Activated CD4-positive, alpha-beta T cell treated with anti-CD3 and anti-CD28 coated beads for 48 hours (primary cell): ENCODE data around the gene PDS5B.

Source experiments
- DNase-seq: peaks from one replicate; pipeline ENCODE4 v3.0.0-alpha.2; 2020

PDS5B gene

GRCh38 chr13:32733690-32734089 lies 147.4 kb downstream of the PDS5B start:
- DNase-seq, result no peak

GRCh38 chr13:32734511-32734910 lies 148.3 kb downstream of the PDS5B start:
- peak; percentile 40 for DNase-seq

DNA sequence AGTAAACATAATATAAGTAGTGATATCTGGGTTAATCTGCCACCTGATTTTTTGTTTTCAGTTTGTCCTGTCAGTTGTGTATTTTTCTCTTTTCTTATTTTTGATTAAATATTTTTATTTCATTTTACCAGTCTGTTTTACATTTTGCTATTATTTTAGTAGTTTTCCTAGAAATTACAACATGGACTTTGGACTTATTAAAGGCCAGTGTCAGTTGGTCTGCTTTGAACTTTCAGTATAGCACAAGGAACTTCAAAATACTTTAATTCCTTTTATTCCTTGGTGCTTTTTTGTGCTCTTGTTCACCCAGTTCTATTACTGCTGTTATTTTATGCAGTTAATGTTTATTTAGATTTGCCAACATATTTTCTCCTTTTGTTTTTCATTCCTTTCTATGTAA lies 149.6 kb downstream of the PDS5B start:
- no peak for DNase-seq

DNA sequence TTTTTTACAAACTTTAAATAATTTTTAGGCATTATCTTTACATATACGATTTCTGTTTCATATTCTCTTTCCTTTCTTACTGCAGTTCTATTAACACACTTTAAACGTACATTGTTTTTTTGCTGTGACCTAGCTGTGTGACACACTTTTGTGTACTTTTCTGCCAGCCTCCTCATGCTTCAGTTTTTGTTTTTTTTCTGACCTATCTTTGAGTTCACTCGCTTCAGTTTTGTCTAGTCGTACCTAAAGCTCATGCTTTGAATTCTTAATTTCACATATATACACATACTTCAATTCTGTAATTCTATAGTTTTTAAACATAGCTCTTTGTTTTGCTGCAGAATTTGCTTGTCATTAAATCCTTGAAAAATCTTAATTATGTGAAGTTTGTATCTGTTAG lies 150.4 kb downstream of the PDS5B start:
- no peak for DNase-seq

DNA sequence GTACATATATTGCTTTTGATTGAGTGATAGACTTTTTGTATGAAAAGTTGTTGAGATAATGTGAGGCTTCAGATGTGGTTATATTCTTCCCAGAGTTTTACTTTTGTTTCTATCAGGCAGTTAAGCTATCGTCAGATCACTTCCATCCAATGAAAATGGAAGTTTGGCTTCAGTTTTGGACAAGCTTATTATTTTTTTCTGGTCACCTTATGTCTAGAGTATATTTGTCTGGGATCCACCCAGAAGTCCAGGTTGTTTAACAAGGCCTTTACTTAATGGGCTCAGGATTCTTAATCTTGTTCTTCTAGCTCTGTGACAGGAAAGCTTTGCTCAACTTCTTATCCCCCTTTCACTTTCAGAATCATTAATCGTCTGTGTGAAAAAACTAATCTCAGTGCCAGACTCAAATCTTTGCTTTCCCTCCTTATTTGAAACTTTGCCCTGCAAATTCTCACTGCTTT lies 150.9 kb downstream of the PDS5B start:
- no peak for DNase-seq

DNA sequence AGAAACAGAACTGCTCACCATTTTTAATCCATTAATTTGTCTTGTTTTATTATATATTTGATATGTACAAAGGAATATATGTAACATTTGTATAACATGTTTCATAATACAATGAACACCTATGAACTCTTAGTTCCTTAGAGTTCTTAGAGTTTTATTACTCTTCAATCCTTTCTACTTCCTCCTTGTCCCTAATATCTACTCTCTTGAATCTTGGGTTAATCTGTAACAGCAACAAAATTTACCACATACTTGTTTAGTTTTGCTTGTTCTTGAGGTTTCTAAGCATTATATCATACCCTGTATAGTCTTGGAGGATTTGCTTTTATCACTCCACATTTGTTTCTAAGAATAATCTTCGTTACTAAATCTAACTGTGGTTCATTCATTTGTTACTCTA lies 151.4 kb downstream of the PDS5B start:
- DNase-seq, result no peak

DNA sequence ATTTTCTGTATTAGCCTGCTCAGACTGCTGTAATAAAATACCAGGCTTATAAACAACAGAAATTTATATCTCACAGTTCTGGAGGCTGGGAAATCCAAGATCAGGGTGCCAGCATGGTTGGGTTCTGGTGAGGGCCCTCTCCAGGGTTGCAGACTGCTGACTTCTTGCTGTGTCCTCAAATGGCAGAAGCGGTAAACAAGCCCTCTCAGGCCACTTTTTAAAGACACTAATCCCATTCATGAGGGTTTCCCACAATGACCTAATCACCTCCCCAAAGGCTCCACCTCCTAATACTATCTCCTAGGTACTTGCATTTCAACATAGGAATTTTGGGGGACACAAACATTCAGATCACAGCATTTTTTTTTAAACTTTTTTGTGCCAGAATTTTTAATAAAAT lies 159.3 kb downstream of the PDS5B start:
- DNase-seq, result no peak

DNA sequence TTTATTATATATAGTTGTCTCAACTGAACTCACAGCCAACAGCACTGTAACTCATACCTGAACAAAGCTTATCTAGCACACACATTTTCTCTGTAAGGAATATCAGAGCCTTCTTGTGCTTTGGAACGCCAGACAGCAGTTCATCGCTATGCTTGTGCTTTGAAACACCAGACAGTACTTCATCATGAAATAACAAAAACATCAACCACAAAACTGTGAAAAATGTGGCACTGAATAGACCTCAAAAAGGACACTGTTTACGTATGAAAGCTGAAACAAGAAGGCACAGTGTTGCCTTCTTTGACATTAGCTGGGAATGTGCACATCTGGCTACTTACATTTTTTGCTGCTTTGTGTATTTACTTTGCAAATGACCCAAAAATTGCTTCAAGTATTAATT lies 160.2 kb downstream of the PDS5B start:
- no peak for DNase-seq

DNA sequence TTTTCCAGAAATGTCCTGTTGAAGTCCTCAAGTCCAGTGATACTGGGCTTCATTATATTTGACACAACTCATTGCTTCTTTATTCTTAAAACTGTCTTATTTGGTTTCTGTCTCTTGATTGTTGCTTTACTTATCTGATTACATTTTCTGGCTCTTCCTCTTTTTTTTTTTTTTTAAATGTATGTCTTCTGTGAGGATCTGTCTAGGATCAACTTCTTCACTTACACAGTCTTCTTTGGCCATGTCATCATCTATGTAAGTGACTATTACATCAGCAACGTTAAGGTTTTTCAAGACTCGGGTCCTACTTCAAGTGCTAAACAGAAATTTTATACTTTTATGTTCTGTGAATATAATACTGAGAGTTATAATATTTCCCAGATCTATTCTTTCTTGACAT lies 162.1 kb downstream of the PDS5B start:
- no peak for DNase-seq

DNA sequence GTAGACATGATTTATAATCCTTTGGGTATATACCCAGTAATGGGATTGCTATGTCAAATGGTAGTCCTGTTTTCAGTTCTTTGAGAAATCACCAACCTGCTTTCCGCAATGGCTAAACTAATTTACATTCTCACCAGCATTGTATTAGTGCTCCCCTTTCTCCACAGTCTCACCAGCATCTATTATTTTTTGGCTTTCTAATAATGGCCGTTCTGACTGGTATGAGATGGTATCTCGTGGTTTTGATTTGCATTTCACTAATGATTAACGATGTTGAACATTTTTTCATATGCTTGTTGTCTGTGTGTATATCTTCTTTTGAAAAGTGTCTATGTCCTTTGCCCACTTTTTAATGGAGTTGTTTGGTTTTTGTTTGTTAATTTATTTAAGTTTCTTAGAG lies 165.1 kb downstream of the PDS5B start:
- DNase-seq, result no peak

DNA sequence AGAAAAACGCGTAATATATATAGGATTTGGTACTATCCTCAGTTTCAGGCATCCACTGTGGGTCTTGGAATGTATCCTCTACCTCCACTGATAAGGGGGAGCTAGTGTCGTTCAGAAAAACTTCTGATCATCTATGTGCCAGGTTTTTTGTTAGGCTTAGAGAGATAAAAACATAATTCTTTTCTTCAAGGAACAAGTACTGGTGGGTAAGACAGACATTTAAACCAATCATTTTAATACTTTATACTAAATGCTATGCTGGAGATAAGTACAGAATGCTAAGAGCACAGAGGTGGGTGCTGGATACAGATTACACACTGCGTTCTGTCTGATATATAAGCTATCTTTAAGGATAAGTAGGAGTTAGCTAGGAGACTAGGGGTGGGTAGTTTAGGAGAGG lies 166.1 kb downstream of the PDS5B start:
- no peak for DNase-seq

DNA sequence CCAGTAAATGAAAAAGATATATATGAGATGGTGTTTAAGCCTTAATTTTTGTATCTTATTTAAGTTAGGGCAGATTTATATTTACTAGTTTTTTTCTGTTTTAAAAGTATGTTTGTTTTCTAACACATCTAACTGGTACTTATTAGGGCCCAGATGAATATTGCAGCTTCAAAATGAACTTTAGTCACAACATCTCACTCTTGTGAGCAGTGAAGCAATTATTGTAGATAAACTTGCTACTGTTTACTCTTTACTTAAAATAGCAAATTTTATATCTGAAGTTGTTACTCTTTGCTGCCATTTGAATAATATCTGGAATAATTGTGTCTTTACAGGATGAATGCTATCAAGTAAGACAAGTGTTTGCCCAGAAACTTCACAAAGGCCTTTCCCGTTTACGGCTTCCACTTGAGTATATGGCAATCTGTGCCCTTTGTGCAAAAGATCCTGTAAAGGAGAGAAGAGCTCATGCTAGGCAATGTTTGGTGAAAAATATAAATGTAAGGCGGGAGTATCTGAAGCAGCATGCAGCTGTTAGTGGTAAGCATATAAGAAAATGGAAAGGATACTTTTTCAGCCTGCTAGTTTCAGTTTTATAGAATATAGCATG lies 166.8 kb downstream of the PDS5B start:
- DNase-seq, result no peak

DNA sequence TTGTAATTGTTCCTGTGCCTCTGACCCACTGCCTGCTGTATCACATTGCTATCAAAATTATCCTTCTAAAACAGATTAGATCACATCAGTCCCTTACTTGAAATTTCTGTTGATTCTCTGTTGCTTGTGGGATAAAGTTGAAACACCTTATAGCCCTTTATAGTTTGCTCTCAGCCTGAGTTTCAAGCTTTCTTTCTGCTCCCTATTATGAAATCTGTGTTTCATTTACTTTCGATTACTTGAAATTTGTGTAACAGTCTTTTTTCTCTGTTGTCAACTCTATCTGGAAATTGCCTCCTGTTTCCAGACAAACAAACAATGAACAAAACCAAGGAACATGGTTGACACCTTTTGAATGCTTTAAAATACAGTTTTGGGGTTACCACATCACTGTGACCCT lies 167.9 kb downstream of the PDS5B start:
- no peak for DNase-seq

DNA sequence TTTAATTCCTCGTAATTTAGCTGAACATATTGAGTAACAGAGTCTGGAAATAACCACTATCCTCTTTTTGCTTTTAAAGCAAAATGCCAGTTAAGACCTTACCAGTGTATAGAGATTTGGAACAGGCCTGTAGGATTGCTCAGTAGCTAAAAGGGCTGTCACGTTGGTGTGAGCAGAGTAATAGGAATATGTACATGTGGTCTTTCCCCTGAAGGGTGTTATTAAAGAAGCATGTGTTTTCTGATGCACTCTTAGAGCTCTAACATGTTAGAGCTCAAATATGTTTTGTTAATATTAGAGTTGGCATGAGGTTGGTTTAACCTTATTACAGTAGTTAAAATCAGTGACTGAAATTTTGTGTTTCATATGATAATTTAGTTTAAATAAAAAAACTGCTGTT lies 172.9 kb downstream of the PDS5B start:
- no peak for DNase-seq

DNA sequence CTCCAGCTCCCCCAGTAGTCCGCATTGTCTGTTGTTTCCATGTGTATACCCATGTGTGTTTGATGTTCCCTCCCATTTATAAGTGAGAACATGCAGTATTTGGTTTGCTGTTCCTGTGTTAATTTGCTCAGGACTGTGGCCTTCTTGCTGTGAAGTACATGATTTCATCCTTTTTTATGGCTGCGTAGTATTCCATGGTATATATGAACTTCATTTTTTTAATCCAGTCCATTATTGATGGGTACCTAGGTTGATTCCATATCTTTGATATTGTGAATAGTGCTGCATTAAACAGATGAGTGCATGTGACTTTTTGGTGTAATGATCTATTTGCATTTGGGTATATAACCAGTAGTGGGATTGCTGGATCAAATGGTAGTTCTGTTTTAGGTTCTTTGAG lies 175.2 kb downstream of the PDS5B start:
- DNase-seq, result no peak

DNA sequence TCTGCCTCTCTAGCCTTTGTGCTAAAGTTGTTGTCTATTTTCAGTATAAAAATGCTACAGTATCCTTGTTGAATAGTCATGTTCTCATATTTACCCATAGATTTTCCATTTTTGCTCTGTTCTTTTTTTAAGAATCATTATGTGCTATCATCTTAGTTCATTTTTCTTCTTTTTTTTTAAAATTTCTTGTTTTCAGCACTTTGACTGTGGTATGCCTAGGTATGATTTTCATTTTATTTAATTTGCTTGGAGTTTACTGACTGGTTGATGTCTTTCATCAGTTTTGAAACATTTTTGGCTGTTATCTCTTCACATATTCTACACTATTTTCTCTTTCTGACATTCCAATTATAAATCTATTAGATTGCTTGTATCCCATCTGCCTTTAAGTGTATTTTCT lies 192.9 kb downstream of the PDS5B start:
- DNase-seq, result no peak

DNA sequence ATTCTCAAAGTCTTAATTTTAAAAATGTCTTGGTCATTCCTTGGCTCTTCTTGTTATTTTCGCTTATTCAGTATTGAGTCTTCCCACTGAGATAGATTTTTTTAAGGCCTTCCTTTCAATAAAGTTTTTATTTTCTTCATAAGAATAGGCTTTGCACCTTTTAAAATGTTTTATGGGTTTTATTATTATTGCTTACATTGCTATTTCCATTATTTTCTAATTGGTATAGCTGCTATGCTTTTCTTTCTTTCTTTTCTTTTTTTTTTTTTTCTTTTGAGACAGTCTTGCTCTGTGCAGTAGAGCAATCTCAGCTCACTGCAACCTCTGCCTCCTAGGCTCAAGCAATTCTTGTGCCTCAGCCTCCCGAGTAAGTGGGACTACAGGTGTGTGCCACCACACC lies 195.7 kb downstream of the PDS5B start:
- no peak for DNase-seq

DNA sequence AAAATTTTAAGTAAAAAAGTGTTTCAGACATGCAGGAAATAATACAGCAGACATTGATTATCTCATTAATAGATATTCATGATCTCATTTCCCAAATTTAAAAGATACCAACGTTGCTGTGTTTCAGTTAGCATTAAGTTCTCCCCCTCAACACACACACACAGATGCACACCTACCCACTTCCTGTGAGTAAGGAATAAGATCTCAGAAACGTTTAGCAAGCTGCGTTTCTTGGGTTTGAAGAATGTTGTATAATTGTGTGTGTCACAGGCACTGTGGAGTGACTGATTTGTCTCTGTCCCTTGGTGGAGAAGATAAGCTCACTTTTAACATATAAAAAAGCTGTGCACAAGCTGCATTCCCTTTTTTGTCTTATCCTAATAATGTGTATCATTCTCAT lies 196.8 kb downstream of the PDS5B start:
- peak; percentile 10 for DNase-seq

GRCh38 chr13:32790731-32791130 lies 204.5 kb downstream of the PDS5B start:
- DNase-seq, result no peak

DNA sequence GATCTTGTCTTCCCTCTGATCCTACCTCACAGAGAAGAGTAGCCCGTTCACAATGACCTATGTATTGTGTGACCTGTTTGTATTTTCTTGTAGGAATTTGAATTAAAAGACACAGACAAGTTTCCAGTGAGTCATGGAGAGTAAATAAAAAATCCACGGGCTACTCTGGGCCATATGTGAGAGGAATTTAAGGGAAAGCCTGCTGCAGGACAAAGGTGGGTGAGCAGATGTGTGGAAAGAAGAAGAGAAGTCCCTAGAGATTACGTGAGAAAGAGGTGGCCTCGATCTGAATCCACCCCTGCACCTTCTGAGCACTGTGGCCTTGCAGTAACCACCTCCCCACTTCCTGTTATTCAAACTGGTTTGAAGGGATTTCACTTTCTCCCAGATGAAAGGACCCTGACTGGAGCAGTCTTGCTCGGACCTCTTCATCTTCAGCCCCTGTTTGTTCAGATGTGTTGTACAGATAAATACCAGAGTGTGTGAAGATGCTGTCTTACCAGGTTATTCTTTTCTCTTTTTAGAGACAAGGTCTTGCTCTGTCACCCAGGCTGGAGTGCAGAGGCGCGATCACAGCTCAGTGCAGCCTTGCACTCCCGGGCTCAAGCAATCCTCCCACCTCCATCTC lies 205.4 kb downstream of the PDS5B start:
- peak; percentile 52 for DNase-seq

DNA sequence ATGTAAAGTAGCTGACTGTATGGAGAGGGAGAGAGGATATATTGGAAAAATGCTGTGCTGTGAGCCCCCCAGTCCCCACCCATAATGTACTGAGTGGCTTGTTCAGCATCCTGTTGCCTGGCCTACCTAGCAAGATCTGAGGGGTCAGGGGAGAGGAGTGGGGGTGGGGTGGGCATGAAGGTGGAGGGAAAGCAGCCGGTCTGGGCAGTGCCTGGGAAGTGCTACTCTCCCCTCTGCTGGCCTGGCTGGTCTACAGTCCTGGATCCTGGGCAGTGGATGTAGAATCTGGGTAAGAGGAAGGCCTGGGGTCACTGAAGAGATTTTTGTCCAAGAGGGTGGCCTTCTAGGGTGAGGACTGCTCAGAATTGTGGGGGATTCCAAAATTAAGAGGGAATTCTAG lies 210.5 kb downstream of the PDS5B start:
- no peak for DNase-seq

GRCh38 chr13:32802159-32802558 lies 215.9 kb downstream of the PDS5B start:
- DNase-seq, result no peak

DNA sequence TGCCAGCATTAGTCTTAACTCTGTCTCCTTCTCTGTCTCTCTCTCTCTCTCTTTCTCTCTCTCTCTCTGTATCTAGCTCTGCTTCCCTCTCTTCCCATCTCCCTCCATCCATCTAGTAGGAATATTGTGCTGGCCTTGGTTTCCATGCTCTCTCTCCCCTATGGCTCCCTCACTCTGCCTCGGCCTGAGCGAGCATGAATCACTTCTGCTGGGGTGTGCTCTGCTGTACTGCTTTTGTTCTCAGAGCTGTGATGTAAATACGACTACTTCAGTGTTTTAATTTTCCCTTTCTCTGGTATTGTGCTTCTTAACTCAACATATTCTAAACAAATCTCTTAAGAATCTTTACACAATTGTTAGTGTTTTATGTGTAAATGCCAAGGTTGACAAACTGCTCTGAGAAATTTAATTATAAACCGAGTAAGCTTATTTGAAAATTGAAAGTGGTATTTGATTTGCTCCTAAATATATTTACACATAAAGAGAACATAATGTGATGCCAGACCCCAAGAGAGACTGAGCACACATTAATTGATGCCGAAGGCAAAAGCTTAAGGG lies 218.5 kb downstream of the PDS5B start:
- DNase-seq, result no peak

- DNase-seq, result peak; percentile 11
Measured at GRCh38 chr13:32811297-32811800, 225.1 kb downstream of the PDS5B start.
